ENCODE measurements around the gene FADS2. TPM values are rescaled to one million over a fixed set of nuclear protein-coding genes. Genes with fewer than 3 reads are reported as not detected.

Gene FADS2
- total RNA-seq, 1 experiment from 2014 or later, result 17.1 TPM

- TF ChIP-seq ZNF274 (IDR thresholded peaks at IDR 0.05; ENCODE audit: low read depth, low read length), result no peak
- TF ChIP-seq, protein P1, sequence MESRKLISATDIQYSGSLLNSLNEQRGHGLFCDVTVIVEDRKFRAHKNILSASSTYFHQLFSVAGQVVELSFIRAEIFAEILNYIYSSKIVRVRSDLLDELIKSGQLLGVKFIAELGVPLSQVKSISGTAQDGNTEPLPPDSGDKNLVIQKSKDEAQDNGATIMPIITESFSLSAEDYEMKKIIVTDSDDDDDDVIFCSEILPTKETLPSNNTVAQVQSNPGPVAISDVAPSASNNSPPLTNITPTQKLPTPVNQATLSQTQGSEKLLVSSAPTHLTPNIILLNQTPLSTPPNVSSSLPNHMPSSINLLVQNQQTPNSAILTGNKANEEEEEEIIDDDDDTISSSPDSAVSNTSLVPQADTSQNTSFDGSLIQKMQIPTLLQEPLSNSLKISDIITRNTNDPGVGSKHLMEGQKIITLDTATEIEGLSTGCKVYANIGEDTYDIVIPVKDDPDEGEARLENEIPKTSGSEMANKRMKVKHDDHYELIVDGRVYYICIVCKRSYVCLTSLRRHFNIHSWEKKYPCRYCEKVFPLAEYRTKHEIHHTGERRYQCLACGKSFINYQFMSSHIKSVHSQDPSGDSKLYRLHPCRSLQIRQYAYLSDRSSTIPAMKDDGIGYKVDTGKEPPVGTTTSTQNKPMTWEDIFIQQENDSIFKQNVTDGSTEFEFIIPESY (IDR thresholded peaks at IDR 0.05; ENCODE audit: extremely low read depth, insufficient replicate concordance, low read length), result no peak
- no peak for TF ChIP-seq JUND (IDR thresholded peaks at IDR 0.05)
- no peak for TF ChIP-seq FOSL1 (IDR thresholded peaks at IDR 0.05; ENCODE audit: low read depth)
- no peak for TF ChIP-seq CBX3 (IDR thresholded peaks at IDR 0.05; ENCODE audit: low read depth)
- no peak for TF ChIP-seq RAD21 (IDR thresholded peaks at IDR 0.05; ENCODE audit: low read depth)
- TF ChIP-seq EGR1 (IDR thresholded peaks at IDR 0.05; ENCODE audit: low read depth), result no peak
Measured at GRCh38 chr11:61866958-61867343, 38.9 kb downstream of the FADS2 start (continued).

GRCh38 chr11:61868571-61869428, 40.7 kb downstream of the FADS2 start:
- Histone ChIP-seq H3K4me1 (ENCODE audit: control insufficient read depth in 1 of 2, insufficient read depth in 2 of 2, low read length in 2 of 2) (peaks cover 4 to 9% of the 10 kb centered on the region in 2 experiments), H2AFZ (ENCODE audit: low read depth, low read length, poor library complexity, severe bottlenecking) (no peak overlapping the region), H3K27ac (ENCODE audit: low read depth, low read length) (no peak overlapping the region), H3K9me3 (ENCODE audit: control insufficient read depth in 1 of 2, insufficient read depth in 1 of 2, low read depth in 1 of 2, low read length in 2 of 2) (no peaks in the 10 kb centered on the region), H3K27me3 (ENCODE audit: insufficient read depth, low read length) (no peaks in the 10 kb centered on the region), H3K4me2 (ENCODE audit: low read length) (no peak overlapping the region), H3K9me2 (ENCODE audit: insufficient read depth) (no peaks in the 10 kb centered on the region), H3K4me3 (replicated peaks in 1 of 2; ENCODE audit: low read depth in 1 of 2, low read length in 2 of 2) (no peak overlapping the region), H3K79me2 (ENCODE audit: insufficient read depth, low read length) (no peaks in the 10 kb centered on the region), H4K20me1 (ENCODE audit: insufficient read depth) (no peaks in the 10 kb centered on the region), H3K9ac (ENCODE audit: low read length) (no peak overlapping the region), H3K36me3 (ENCODE audit: control insufficient read depth in 1 of 2, insufficient read depth in 2 of 2, low read length in 2 of 2) (no peaks in the 10 kb centered on the region; a peak in 1 of 4 replicates)
- ChIA-PET CTCF (interaction anchor here (2.4 to 3.5 kb wide), 3 partner anchors 79 to 239 kb away, joined by 16 to 46 read pairs (median 28); no protein-coding TSS in a partner anchor), RAD21 (ENCODE audit: low non-redundant PET in 1 of 2, low total read pairs in 2 of 2, uncharacterized antibody in 2 of 2, unreplicated experiment in 2 of 2) (no interaction called here), POLR2A (no interaction called here)
- intact Hi-C loops (cut with micrococcal nuclease), result no loop called here
- DNase-seq (ENCODE audit: low read depth, low spot score), result no peak
- BruUV-seq (replicated peaks), result no TSS peak
- no peak for ATAC-seq
- no peak for TF ChIP-seq RAD21 (IDR thresholded peaks at IDR 0.05; ENCODE audit: low read depth)
- TF ChIP-seq JUND (IDR thresholded peaks at IDR 0.05), result no peak
- no peak for TF ChIP-seq MAX (IDR thresholded peaks at IDR 0.05)
- no peak for TF ChIP-seq CEBPB (IDR thresholded peaks at IDR 0.05; ENCODE audit: low read depth)
- TF ChIP-seq, protein P2, sequence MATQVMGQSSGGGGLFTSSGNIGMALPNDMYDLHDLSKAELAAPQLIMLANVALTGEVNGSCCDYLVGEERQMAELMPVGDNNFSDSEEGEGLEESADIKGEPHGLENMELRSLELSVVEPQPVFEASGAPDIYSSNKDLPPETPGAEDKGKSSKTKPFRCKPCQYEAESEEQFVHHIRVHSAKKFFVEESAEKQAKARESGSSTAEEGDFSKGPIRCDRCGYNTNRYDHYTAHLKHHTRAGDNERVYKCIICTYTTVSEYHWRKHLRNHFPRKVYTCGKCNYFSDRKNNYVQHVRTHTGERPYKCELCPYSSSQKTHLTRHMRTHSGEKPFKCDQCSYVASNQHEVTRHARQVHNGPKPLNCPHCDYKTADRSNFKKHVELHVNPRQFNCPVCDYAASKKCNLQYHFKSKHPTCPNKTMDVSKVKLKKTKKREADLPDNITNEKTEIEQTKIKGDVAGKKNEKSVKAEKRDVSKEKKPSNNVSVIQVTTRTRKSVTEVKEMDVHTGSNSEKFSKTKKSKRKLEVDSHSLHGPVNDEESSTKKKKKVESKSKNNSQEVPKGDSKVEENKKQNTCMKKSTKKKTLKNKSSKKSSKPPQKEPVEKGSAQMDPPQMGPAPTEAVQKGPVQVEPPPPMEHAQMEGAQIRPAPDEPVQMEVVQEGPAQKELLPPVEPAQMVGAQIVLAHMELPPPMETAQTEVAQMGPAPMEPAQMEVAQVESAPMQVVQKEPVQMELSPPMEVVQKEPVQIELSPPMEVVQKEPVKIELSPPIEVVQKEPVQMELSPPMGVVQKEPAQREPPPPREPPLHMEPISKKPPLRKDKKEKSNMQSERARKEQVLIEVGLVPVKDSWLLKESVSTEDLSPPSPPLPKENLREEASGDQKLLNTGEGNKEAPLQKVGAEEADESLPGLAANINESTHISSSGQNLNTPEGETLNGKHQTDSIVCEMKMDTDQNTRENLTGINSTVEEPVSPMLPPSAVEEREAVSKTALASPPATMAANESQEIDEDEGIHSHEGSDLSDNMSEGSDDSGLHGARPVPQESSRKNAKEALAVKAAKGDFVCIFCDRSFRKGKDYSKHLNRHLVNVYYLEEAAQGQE (IDR thresholded peaks at IDR 0.05; ENCODE audit: low read depth), result no peak
- no peak for TF ChIP-seq EZH2 (IDR thresholded peaks at IDR 0.05)
- no peak for TF ChIP-seq TCF7L2 (IDR thresholded peaks at IDR 0.05; ENCODE audit: borderline replicate concordance, extremely low read depth, insufficient read depth, insufficient read length)
- no peak for TF ChIP-seq SP1 (IDR thresholded peaks at IDR 0.05; ENCODE audit: low read depth)
- TF ChIP-seq FOSL1 (IDR thresholded peaks at IDR 0.05; ENCODE audit: low read depth), result no peak
- no peak for TF ChIP-seq POLR2A (IDR thresholded peaks at IDR 0.05; ENCODE audit: borderline replicate concordance, extremely low read depth, insufficient read depth, insufficient read length)
- TF ChIP-seq ZNF274 (IDR thresholded peaks at IDR 0.05; ENCODE audit: low read depth, low read length), result no peak
- TF ChIP-seq, protein P1 (IDR thresholded peaks at IDR 0.05; ENCODE audit: extremely low read depth, insufficient replicate concordance, low read length), result no peak
- no peak for TF ChIP-seq SRF (IDR thresholded peaks at IDR 0.05; ENCODE audit: low read depth)
- no peak for TF ChIP-seq SIN3A (IDR thresholded peaks at IDR 0.05; ENCODE audit: low read depth)
- no peak for TF ChIP-seq EGR1 (IDR thresholded peaks at IDR 0.05; ENCODE audit: low read depth)
- no peak for TF ChIP-seq ELF1 (IDR thresholded peaks at IDR 0.05; ENCODE audit: borderline replicate concordance, low read depth)

All from HCT116 (cell line).